HG02938 (cell line): Measurements from ENCODE around the gene IL1RL1.

ENCODE experiments used
- ATAC-seq: cut with Tn5 transposase; IDR thresholded peaks from one replicate; pipeline ENCODE4 v1.9.1; 2021; ENCODE audit warnings: mild to moderate bottlenecking, moderate library complexity; ENCODE audit not compliant: unreplicated experiment

IL1RL1 gene

GRCh38 chr2:102310964-102311640 lies at the start of gene IL1RL1:
IL1RL1 (plus strand) TSS chr2:102311563; CDS start chr2:102338265, 26,702 bp downstream.
- no peak for ATAC-seq

- ATAC-seq = no peak
These were observed 48.9 kb upstream of the IL1RL1 start for GRCh38 chr2:102262216-102263129.

GRCh38 chr2:102264952-102265351 lies 46.4 kb upstream of the IL1RL1 start:
- ATAC-seq = no peak

GRCh38 chr2:102266204-102266603 lies 45.2 kb upstream of the IL1RL1 start:
- no peak for ATAC-seq

DNA sequence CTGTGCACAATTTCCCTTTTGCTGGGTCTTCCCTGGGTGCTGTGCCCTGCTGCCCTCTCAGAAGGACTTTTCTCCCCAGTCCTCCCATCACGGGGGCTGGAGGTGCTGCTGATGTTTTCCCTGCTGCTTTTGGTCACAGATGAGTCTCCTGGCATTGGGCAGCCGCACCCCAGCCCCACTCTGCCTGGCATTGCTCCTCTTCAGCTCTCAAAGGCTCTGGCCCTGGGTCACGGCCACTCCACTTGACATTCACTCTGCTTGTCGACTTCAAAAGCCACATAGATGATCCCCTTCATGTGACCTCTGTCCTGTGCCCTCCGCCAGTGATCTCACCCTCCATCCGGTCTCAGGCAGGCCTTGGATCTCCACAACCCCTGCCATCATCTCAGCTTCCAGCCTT lies 43.6 kb upstream of the IL1RL1 start:
- no peak for ATAC-seq

GRCh38 chr2:102268510-102269199 lies 42.7 kb upstream of the IL1RL1 start:
- ATAC-seq = no peak

GRCh38 chr2:102269200-102269524 lies 42.2 kb upstream of the IL1RL1 start:
- ATAC-seq = no peak

DNA sequence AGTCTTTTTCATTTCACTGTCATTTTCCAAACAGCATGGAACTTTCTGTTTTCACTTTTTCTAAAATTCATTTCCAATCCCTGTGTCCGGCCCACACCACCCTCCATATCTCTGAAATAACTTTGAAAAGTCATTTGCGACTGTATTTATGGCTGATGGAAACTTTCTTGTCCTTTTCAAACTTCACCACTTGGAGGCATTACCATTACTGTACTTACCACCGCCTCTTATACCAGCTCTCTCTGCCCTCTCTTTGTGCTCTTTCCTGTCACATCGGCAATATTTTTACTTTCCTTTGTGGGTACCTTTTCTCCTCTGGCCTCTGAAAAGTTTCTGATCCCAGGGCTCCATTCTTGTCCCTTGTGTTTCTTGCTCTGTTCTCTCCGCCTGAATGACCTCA lies 39.5 kb upstream of the IL1RL1 start:
- no peak for ATAC-seq

GRCh38 chr2:102273619-102274211 lies 37.6 kb upstream of the IL1RL1 start:
- ATAC-seq = no peak

- ATAC-seq = no peak
These were observed 34.7 kb upstream of the IL1RL1 start for GRCh38 chr2:102276549-102277201.

GRCh38 chr2:102277202-102277700 lies 34.1 kb upstream of the IL1RL1 start:
- ATAC-seq = no peak

DNA sequence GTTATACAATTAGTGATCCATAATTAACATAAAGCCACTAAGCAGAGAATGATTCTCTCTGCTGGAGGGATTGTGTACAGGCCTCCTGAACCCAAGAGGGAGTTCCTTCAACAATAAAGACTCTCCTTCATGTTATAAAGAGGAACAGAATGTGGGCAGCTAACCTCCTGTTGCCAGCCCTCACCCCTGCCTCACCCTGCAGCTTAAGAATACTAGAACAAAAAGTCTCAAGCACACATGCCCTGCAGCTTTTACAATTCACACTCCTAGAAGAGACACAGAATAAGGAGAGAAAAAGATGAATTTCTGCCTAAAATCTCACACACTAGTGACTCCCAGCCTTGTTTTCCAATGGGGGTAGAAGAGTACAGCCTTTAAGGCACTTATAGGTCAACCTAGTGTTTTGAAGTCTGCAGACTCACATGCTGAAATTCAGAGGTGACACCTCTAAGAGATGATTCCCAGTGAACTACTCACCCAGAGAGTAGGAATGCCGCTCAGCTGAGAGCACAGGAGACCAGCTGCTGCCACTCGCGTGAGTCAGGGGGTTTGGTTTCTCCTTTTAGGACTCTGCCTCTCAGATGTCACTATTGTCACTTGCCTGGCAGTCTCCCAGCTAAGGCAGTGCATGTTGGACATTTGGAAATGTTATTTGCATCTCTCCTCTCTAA lies 32.5 kb upstream of the IL1RL1 start:
- no peak for ATAC-seq

- ATAC-seq = no peak
These were observed 32.0 kb upstream of the IL1RL1 start for GRCh38 chr2:102279391-102279735.

DNA sequence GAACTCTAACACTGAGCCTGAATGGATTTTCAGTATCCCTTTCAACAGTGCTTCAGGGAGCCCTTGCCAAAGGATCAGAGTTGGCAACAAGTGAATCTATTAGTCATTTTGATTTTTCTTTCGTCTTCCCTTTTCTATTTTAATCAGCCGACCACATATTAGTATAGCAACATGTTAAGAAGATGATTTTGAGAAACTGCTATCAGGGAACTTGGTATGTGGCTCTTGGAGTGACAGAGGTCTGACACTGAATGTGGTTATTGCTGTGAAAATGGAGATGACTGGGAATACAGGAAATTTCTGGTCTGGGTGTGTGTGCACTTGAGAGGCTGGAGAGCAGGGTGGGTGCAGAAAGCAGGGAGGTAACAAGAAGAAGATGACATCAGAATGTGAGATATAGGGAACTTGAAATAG lies 28.7 kb upstream of the IL1RL1 start:
- no peak for ATAC-seq

GRCh38 chr2:102283996-102284395 lies 27.4 kb upstream of the IL1RL1 start:
- ATAC-seq = no peak

DNA sequence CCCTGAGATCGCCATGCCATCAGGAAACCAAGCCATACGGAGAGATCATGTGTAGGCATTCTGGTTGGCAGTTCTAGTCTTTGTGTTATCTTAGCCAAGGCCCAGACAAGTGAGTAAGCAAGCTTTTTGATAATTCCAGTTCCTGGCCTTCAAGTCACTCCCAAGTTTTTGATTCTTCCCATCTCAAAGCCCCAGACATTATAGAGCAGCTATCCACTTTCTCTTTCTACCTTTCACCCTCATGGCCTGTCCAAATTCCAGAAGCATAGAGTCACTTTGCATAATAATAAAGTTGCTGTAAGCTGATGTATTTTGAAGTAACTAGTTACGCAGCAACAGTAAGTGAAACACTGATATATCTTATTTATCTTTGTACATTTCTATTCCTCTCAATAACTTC lies 26.8 kb upstream of the IL1RL1 start:
- no peak for ATAC-seq

GRCh38 chr2:102285368-102285767 lies 26.0 kb upstream of the IL1RL1 start:
- ATAC-seq = no peak

DNA sequence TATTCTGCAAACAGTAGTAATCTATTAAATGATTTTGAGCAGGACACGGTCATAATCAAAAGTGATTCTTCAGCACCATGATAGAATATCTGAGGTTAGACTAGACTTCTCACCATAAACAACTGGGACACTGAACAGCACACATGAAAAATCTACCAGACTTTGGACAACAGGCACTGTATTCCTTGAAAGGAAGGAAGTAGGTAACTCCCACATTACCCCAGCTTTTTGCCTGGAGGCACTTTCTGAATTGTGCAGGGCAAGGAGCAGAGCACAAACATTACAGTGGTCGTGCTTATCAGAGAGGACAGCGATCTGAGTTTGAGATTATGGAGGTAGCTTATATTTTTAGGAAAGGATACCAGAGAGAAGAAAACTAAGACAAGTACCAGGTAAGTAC lies 25.3 kb upstream of the IL1RL1 start:
- ATAC-seq = no peak

GRCh38 chr2:102289129-102289528 lies 22.2 kb upstream of the IL1RL1 start:
- no peak for ATAC-seq

DNA sequence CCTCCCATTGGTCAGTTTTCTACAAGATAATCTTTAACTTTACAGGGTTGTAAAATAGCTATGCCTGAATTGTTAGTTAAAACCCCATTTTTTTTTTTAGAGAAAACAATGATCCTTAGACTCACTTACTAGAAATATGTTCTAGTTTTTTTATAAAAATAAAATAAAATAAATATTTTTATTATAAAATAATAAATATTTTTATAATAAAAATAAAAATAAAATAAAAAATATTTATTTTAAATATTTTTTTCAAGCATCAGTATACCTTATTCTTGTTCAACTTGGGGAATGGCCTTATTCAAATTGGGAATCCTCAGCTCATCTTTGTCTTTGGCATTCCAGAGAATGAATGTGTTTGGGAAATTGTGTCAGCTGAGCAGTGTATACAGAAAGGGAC lies 20.8 kb upstream of the IL1RL1 start:
- no peak for ATAC-seq
